HCT116 (cell line): ENCODE results near the gene EIF4G3.

Experiments used
- POLR2A ChIP-seq: IDR thresholded peaks from 2 replicates; pipeline ENCODE4 v1.7.0; 2011; ENCODE audit warnings: borderline replicate concordance; ENCODE audit not compliant: insufficient read depth, insufficient read length; ENCODE audit errors: extremely low read depth
- TF ChIP-seq, protein P1 (sequence below), 3 experiments: fragments of 200-600 bp in 1 of 3; sonication (generic) in 1 of 3; IDR thresholded peaks in 2 of 3; conservative IDR thresholded peaks in 1 of 3; 2 replicates each; pipeline ENCODE4 v1.5.1; 2012 to 2017; ENCODE audit warnings: low read depth in 2 of 3, low read length in 2 of 3, antibody characterized with exemption in 1 of 3, borderline replicate concordance in 1 of 3, control low read depth in 1 of 3, mild to moderate bottlenecking in 1 of 3, mixed read lengths in 1 of 3, mixed run types in 1 of 3, moderate library complexity in 1 of 3; ENCODE audit not compliant: insufficient read depth in 1 of 3

DNA sequence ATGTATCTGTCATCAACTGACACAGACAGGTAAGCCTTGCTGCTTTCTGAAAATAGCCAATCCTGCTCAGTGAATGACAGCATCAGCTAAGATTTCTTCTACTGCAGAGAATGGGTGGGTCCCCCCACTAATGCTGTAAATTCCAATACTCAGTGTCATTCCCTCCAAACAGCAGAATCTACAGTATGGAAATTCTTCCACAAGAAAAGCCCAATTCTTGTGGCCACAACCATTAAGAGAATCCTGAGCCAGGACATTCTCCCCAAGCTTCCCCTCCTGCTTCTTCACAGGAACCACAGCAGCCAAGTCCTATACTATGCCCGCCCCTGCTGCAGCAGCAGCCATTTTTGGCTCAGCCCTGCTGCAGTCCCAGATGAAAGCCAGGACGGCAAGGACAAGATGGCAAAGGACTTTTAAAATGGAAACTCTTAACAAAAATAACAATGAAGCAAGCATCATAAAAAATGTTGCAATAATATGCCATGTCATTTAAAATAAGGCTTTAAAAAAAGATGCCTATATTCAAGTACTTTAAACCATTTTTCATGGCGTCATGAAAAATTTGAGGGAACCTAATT, 26.8 kb downstream of the EIF4G3 start:
- TF ChIP-seq, protein P1, sequence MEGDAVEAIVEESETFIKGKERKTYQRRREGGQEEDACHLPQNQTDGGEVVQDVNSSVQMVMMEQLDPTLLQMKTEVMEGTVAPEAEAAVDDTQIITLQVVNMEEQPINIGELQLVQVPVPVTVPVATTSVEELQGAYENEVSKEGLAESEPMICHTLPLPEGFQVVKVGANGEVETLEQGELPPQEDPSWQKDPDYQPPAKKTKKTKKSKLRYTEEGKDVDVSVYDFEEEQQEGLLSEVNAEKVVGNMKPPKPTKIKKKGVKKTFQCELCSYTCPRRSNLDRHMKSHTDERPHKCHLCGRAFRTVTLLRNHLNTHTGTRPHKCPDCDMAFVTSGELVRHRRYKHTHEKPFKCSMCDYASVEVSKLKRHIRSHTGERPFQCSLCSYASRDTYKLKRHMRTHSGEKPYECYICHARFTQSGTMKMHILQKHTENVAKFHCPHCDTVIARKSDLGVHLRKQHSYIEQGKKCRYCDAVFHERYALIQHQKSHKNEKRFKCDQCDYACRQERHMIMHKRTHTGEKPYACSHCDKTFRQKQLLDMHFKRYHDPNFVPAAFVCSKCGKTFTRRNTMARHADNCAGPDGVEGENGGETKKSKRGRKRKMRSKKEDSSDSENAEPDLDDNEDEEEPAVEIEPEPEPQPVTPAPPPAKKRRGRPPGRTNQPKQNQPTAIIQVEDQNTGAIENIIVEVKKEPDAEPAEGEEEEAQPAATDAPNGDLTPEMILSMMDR (IDR thresholded peaks at IDR 0.05 in 2 of 3, conservative IDR thresholded peaks at IDR 0.05 in 1 of 3; ENCODE audit: borderline replicate concordance in 1 of 3, insufficient read depth in 1 of 3, low read depth in 2 of 3, low read length in 2 of 3), result no peak
- TF ChIP-seq POLR2A, result no peak
